AG09309 (cell line): Measurements from ENCODE around the gene ADH1C.

Experiments
- DNase-seq: peaks from one replicate; pipeline ENCODE4 v3.0.0-alpha.2; 2010; ENCODE audit warnings: low read depth
- H3K4me3 ChIP-seq: 2 replicates; pipeline ENCODE4 v1.5.1; 2011; ENCODE audit warnings: mild to moderate bottlenecking, low read depth, low read length, moderate library complexity; ENCODE audit not compliant: control insufficient read depth
- TF ChIP-seq, protein P1 (sequence below): IDR thresholded peaks from 2 replicates; pipeline ENCODE4 v1.5.1; 2011; ENCODE audit warnings: mild to moderate bottlenecking, low read depth, low read length, inconsistent platforms; ENCODE audit not compliant: insufficient read depth, control insufficient read depth; ENCODE audit errors: missing control alignments

ADH1C gene

GRCh38 chr4:99352602-99353537 is at the start of gene ADH1C:
Gene ADH1C (minus strand): TSS chr4:99352746. CDS start chr4:99352675, 71 bp downstream.
- no peak within 1 kb of the TSS for H3K4me3 ChIP-seq
- TF ChIP-seq, protein P1, sequence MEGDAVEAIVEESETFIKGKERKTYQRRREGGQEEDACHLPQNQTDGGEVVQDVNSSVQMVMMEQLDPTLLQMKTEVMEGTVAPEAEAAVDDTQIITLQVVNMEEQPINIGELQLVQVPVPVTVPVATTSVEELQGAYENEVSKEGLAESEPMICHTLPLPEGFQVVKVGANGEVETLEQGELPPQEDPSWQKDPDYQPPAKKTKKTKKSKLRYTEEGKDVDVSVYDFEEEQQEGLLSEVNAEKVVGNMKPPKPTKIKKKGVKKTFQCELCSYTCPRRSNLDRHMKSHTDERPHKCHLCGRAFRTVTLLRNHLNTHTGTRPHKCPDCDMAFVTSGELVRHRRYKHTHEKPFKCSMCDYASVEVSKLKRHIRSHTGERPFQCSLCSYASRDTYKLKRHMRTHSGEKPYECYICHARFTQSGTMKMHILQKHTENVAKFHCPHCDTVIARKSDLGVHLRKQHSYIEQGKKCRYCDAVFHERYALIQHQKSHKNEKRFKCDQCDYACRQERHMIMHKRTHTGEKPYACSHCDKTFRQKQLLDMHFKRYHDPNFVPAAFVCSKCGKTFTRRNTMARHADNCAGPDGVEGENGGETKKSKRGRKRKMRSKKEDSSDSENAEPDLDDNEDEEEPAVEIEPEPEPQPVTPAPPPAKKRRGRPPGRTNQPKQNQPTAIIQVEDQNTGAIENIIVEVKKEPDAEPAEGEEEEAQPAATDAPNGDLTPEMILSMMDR, result no peak
- no peak for DNase-seq

GRCh38 chr4:99400831-99401230 is 48.3 kb upstream of the ADH1C start:
- no peak for DNase-seq
- TF ChIP-seq, protein P1, result no peak
- H3K4me3 ChIP-seq, result no peak overlapping the region

- TF ChIP-seq, protein P1, result no peak
- H3K4me3 ChIP-seq, result no peak overlapping the region
- no peak for DNase-seq
Measured at GRCh38 chr4:99399017-99399416, 46.5 kb upstream of the ADH1C start.

DNA sequence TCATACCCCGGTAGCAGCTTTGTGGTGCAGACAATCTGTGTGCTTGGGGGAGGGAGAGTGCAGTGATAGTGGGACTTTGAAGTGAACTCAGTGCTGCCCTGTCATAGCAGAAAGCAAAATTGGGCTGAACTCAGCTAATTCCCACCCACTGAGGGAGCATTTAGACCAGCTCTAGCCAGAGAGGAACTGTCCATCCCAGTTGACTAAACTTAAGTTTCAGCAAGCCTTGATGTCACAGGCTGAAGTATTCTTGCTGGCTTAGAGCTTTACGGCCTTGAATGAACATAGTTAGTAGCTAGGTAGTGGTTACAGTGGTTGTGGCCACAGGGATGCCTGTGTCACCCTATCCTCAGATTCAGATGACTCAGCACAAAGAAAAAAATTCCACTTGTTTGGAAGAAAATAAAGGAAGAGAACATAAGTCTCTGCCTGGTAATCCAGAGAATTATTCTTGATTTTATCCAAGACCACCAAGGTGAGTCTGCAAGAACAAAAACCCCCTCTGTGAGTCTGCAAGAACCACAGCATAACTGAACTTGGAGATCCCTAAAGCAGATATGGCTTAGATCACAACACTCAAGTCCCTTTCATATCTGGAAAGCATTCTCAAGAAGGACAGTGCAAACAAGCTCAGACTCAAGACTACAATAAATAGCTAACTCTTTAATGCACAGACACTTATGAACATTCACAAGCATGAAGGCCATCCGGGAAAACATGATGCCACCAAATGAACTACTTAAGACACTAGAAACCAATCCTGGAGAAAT is 43.2 kb upstream of the ADH1C start:
- TF ChIP-seq, protein P1, result no peak
- DNase-seq, result no peak
- no peak overlapping the region for H3K4me3 ChIP-seq

- no peak for DNase-seq
- TF ChIP-seq, protein P1, result no peak
- H3K4me3 ChIP-seq, result no peak overlapping the region
Measured at GRCh38 chr4:99394896-99395295, 42.4 kb upstream of the ADH1C start.

DNA sequence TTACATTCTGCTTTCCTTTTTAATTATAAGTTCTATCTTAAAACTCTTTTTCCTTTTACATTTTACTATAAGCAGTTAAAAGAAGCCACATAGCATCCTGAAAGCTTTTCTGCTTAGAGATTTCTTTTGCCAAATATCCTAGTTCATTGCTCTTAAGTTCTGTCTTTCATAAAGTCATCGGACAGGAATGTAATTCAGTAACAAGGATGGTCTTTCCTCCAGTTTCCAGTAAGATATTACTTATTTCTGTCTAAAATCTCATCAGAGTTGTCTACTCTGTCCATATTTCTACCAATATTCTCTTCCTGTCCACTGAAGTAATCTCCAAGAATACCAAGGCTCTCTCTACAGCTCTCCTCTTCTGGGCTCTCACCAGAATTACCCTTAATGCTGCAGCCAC is 37.5 kb upstream of the ADH1C start:
- H3K4me3 ChIP-seq, result no peak overlapping the region
- DNase-seq, result no peak
- TF ChIP-seq, protein P1, result no peak
